ENCODE measurements around the gene BCL6.

The BCL6 gene

GRCh38 chr3:187759601-187760000 lies 14.3 kb upstream of the BCL6 start:
- no peak for DNase-seq

GRCh38 chr3:187758318-187758955 lies 13.2 kb upstream of the BCL6 start:
- DNase-seq = no peak

GRCh38 chr3:187753516-187753915 lies 8.2 kb upstream of the BCL6 start:
- DNase-seq = no peak

- no peak for DNase-seq
These were observed 5.3 kb upstream of the BCL6 start for GRCh38 chr3:187750513-187751123.

GRCh38 chr3:187750006-187750512 lies 4.8 kb upstream of the BCL6 start:
- no peak for DNase-seq

GRCh38 chr3:187748050-187748481 lies 2.8 kb upstream of the BCL6 start:
- DNase-seq = peak; percentile 94

GRCh38 chr3:187747506-187747905 lies 2.2 kb upstream of the BCL6 start:
- DNase-seq = no peak

GRCh38 chr3:187746442-187747281 lies 1.4 kb upstream of the BCL6 start:
- peak; percentile 14 for DNase-seq

GRCh38 chr3:187746059-187746441 lies 782 bp upstream of the BCL6 start:
- no peak for DNase-seq

GRCh38 chr3:187744169-187745151 lies 808 bp downstream of the BCL6 start:
- DNase-seq = peak; percentile 56

- DNase-seq = peak; percentile 76
These were observed 1.8 kb downstream of the BCL6 start for GRCh38 chr3:187743195-187744141.

- DNase-seq = peak; percentile 24
These were observed 2.7 kb downstream of the BCL6 start for GRCh38 chr3:187742351-187743171.

- DNase-seq = peak; percentile 83
These were observed 3.6 kb downstream of the BCL6 start for GRCh38 chr3:187741403-187742350.

GRCh38 chr3:187740421-187741399 lies 4.6 kb downstream of the BCL6 start:
- peak; percentile 79 for DNase-seq

GRCh38 chr3:187739561-187740332 lies 5.5 kb downstream of the BCL6 start:
- DNase-seq = peak; percentile 83

GRCh38 chr3:187739094-187739560 lies 6.1 kb downstream of the BCL6 start:
- DNase-seq = peak; percentile 48
